ENCODE measurements around the gene TRIM14. TPM values are rescaled to one million over a fixed set of nuclear protein-coding genes. Genes with fewer than 3 reads are reported as not detected.

The TRIM14 gene
- polyA plus RNA-seq, 3 donors: 23.0 to 30.6 (median 28.5) TPM

DNA sequence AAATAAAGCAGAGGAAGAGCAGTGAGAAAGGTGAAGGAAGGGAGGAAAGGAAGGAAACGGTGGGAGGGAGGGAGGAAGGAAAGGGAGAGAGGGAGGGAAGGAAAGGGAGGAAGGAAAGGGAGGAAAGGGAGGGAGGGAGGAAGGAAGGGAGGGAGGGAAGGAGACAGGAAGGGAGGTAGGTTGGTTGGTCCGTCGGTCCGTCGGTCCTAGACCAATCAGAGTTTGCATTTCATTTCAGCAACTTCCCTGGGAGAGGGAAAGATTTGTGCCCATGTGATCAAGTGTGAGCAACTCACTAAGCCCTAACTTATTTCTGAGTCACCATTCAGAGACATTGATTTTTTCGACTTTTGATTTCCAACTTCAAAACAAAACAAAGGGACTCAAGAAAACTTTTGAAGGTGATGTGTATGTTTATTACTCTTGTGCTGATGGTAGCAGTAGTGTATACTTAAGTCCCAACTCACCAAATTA is 43.7 kb downstream of the TRIM14 start:
- intact Hi-C loops (cut with micrococcal nuclease): loop anchor here (5.0 to 10.0 kb wide), 2 partner anchors 129 to 132 kb away; no protein-coding TSS in a partner anchor

DNA sequence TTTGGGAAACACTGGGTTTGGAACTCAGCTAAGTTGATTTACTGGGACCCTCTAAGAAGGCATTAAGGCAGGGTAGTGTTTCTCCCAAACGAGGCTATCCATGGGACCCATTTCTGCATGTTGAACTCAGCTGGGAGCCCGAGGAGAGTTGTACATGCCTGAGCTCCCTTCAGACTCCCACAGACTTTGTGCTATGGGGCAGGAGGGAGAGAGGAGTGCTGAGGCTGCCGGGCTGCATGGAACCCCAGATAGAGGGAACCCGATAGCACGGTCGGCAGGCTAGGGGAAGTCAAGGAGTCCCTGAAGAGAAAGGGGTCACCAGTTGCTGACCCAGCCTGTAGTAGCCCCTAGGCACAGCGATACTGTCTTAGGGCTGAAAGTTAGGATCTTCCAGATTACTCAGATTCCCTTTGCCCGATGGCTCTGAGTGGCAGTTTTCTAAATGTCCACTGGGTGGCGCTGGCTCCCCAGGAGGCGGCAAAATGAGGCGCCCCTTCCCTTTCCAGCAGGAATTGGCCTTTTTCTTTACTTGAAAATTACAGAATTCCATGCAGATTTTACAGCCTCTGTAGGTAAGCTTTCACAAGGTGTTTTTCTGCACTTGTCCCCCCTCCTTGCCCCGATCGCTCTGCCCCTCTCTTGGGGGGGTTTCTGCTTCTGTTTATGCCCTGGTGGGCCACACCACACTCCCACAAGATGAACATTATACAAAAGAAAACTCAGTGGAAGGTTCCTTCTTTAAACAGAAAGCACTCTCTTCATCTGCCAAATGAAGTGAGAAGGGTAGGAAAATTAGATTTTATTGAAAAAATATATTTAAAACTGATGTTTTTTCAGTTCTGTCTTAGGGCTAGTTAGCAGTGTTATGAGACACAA is 44.7 kb downstream of the TRIM14 start:
- Histone ChIP-seq H3K4me3 (replicated peaks in 1 of 3; ENCODE audit: low read depth in 2 of 3, low read length in 3 of 3) (no peak overlapping the region), H4K20me1 (ENCODE audit: insufficient read depth, low read length) (peaks cover 69% of the 10 kb centered on the region), H3K79me2 (ENCODE audit: insufficient read depth, low read length) (peaks cover 57% of the 10 kb centered on the region), H3K27ac (ENCODE audit: low read depth in 1 of 2, low read length in 2 of 2) (peak overlapping the region in 1 of 2 donors; percentile 23), H3K27me3 (ENCODE audit: control insufficient read depth in 2 of 2, insufficient read depth in 2 of 2, low read length in 2 of 2) (no peaks in the 10 kb centered on the region), H2AFZ (ENCODE audit: insufficient read depth, low read depth, low read length, poor library complexity, severe bottlenecking) (no peak overlapping the region), H3K9me3 (replicated peaks in 1 of 2; ENCODE audit: control insufficient read depth in 1 of 2, insufficient read depth in 1 of 2, low read length in 2 of 2) (no peaks in the 10 kb centered on the region), H3K4me2 (replicated peaks; ENCODE audit: extremely low read depth, low read length, poor library complexity, severe bottlenecking) (no peak overlapping the region), H3K9ac (ENCODE audit: insufficient read depth, low read length, poor library complexity, severe bottlenecking) (no peak overlapping the region), H3K36me3 (replicated peaks in 1 of 2; ENCODE audit: control insufficient read depth in 1 of 2, insufficient read depth in 2 of 2, low read length in 2 of 2) (peaks cover 23 to 44% of the 10 kb centered on the region in 2 donors), H3K4me1 (ENCODE audit: control insufficient read depth in 1 of 2, insufficient read depth in 2 of 2, low read length in 2 of 2) (peaks cover 23 to 25% of the 10 kb centered on the region in 2 donors)
- peak; percentile 38 to 60 (median 58) for DNase-seq
- Mint-ChIP-seq H3K9me3 (no peaks in the 10 kb centered on the region), H3K4me1 (peaks cover 34% of the 10 kb centered on the region), H3K4me3 (no peak overlapping the region), H3K27ac (peak overlapping the region; percentile 56 to 79 (median 75)), H3K27me3 (ENCODE audit: low read depth in 3 of 3) (peaks cover 0 to 3% (median 0%) of the 10 kb centered on the region in 3 donors), H3K36me3 (peaks cover 31 to 45% of the 10 kb centered on the region in 2 donors)
- WGBS (ENCODE audit: insufficient coverage): 35% methylated on average over 9 of the region's 13 CpGs
- TF ChIP-seq, protein P1, sequence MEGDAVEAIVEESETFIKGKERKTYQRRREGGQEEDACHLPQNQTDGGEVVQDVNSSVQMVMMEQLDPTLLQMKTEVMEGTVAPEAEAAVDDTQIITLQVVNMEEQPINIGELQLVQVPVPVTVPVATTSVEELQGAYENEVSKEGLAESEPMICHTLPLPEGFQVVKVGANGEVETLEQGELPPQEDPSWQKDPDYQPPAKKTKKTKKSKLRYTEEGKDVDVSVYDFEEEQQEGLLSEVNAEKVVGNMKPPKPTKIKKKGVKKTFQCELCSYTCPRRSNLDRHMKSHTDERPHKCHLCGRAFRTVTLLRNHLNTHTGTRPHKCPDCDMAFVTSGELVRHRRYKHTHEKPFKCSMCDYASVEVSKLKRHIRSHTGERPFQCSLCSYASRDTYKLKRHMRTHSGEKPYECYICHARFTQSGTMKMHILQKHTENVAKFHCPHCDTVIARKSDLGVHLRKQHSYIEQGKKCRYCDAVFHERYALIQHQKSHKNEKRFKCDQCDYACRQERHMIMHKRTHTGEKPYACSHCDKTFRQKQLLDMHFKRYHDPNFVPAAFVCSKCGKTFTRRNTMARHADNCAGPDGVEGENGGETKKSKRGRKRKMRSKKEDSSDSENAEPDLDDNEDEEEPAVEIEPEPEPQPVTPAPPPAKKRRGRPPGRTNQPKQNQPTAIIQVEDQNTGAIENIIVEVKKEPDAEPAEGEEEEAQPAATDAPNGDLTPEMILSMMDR (IDR thresholded peaks at IDR 0.05): peak; percentile 99
- intact Hi-C loops (cut with micrococcal nuclease): loop anchor here (5.0 to 10.0 kb wide), 3 partner anchors 130 to 193 kb away; no protein-coding TSS in a partner anchor

More for the DNA sequence above, 43.7 kb downstream of the TRIM14 start:
- no peak overlapping the region for H3K4me2 ChIP-seq (replicated peaks; ENCODE audit: extremely low read depth, low read length, poor library complexity, severe bottlenecking)
- peaks cover 29 to 50% of the 10 kb centered on the region in 2 donors for H3K36me3 ChIP-seq (replicated peaks in 1 of 2; ENCODE audit: control insufficient read depth in 1 of 2, insufficient read depth in 2 of 2, low read length in 2 of 2)
- TF ChIP-seq, protein P1 (IDR thresholded peaks at IDR 0.05): no peak
- no peak overlapping the region for H2AFZ ChIP-seq (ENCODE audit: insufficient read depth, low read depth, low read length, poor library complexity, severe bottlenecking)
- peak in 2 of 3 donors; percentile 30 to 66 for DNase-seq
- H3K79me2 ChIP-seq (ENCODE audit: insufficient read depth, low read length): peaks cover 48% of the 10 kb centered on the region
- peaks cover 23 to 25% of the 10 kb centered on the region in 2 donors for H3K4me1 ChIP-seq (ENCODE audit: control insufficient read depth in 1 of 2, insufficient read depth in 2 of 2, low read length in 2 of 2)
- Mint-ChIP-seq H3K27me3 (ENCODE audit: low read depth in 3 of 3) (peaks cover 0 to 3% (median 0%) of the 10 kb centered on the region in 3 donors), H3K27ac (peak overlapping the region; percentile 38 to 88 (median 76)), H3K9me3 (no peaks in the 10 kb centered on the region), H3K4me3 (no peak overlapping the region), H3K36me3 (peaks cover 34 to 52% of the 10 kb centered on the region in 2 donors), H3K4me1 (peaks cover 34% of the 10 kb centered on the region)
- peak overlapping the region in 1 of 2 donors; percentile 64 for H3K27ac ChIP-seq (ENCODE audit: low read depth in 1 of 2, low read length in 2 of 2)
- H3K9me3 ChIP-seq (replicated peaks in 1 of 2; ENCODE audit: control insufficient read depth in 1 of 2, insufficient read depth in 1 of 2, low read length in 2 of 2): no peaks in the 10 kb centered on the region
- no peak overlapping the region for H3K4me3 ChIP-seq (replicated peaks in 1 of 3; ENCODE audit: low read depth in 2 of 3, low read length in 3 of 3)
- 13% methylated on average over 1 of the region's 6 CpGs for WGBS (ENCODE audit: insufficient coverage)
- H3K9ac ChIP-seq (ENCODE audit: insufficient read depth, low read length, poor library complexity, severe bottlenecking): no peak overlapping the region
- H3K27me3 ChIP-seq (ENCODE audit: control insufficient read depth in 2 of 2, insufficient read depth in 2 of 2, low read length in 2 of 2): no peaks in the 10 kb centered on the region
- peaks cover 68% of the 10 kb centered on the region for H4K20me1 ChIP-seq (ENCODE audit: insufficient read depth, low read length)

Data from CD14-positive monocyte (primary cell).